ENCODE results near the gene SLC39A10.

GRCh38 chr2:195732574-195732973 is 75.5 kb downstream of the SLC39A10 start:
- TF ChIP-seq CTCF (IDR thresholded peaks at IDR 0.05) = no peak
- no peak for TF ChIP-seq POLR2A (IDR thresholded peaks at IDR 0.05)
